GM12878 (cell line): ENCODE measurements around the gene DEF6. TPM values are rescaled to one million over a fixed set of nuclear protein-coding genes. Genes with fewer than 3 reads are reported as not detected.

Source experiments
- ATAC-seq: fragments of 200-7000 bp; cut with Tn5 transposase; 3 replicates; pipeline ENCODE4 v1.9.1; 2020; ENCODE audit warnings: mild to moderate bottlenecking, moderate library complexity
- BruUV-seq: library from RNA; stranded (reverse); fragments of 400-500 nt; replicated peaks from 2 replicates; lab custom pipeline; 2021; lab: Mats Ljungman, UMichigan
- CTCF ChIA-PET: fragments of 300-600 bp; sonication (Branson Sonifier 250); formaldehyde crosslinking; extraction: SDS; loops from one replicate; lab custom pipeline; 2021; ENCODE audit warnings: inconsistent platforms; lab: Yijun Ruan, JAX
- POLR2A ChIA-PET: fragments of 350-600 bp; formaldehyde crosslinking; extraction: SDS; loops from one replicate; lab custom pipeline; 2021; ENCODE audit warnings: inconsistent platforms; lab: Charles Lee
- RAD21 ChIA-PET: fragments of 300-600 bp; sonication (Branson Sonifier 250); formaldehyde crosslinking; loops from one replicate; lab custom pipeline; 2023; ENCODE audit warnings: antibody characterized with exemption; ENCODE audit not compliant: unreplicated experiment; lab: Charles Lee
- SMC1A ChIA-PET: fragments of 300-600 bp; sonication (Branson Sonifier 250); formaldehyde crosslinking; loops from one replicate; lab custom pipeline; 2023; ENCODE audit not compliant: unreplicated experiment, uncharacterized antibody; lab: Charles Lee
- DNase-seq: peaks from one replicate; pipeline ENCODE4 v3.0.0-alpha.2; 2011; ENCODE audit warnings: low read depth, low spot score
- FAIRE-seq: peaks from 3 replicates; lab custom pipeline; 2011; peaks lifted over from hg19 to GRCh38; lab: Jason Lieb, UNC
- H2AFZ ChIP-seq: 2 replicates; pipeline ENCODE4 v1.6.0; 2011; ENCODE audit warnings: low read depth, low read length, control low read depth; ENCODE audit not compliant: control insufficient read depth
- H3K27ac ChIP-seq: 2 replicates; pipeline ENCODE4 v1.5.1; 2011; ENCODE audit warnings: control low read depth; ENCODE audit not compliant: control insufficient read depth, insufficient read depth
- H3K27me3 ChIP-seq, 2 experiments: replicated peaks in 1 of 2; 2 replicates each; pipeline versions ENCODE4 v1.6.0 to v1.6.1; 2011; ENCODE audit warnings: low read length in 1 of 2; ENCODE audit not compliant: control insufficient read depth in 2 of 2, insufficient read depth in 2 of 2
- H3K36me3 ChIP-seq, 2 experiments: 2 replicates each; pipeline ENCODE4 v1.5.1; 2011; ENCODE audit warnings: low read length in 1 of 2; ENCODE audit not compliant: control insufficient read depth in 2 of 2, insufficient read depth in 2 of 2
- H3K4me1 ChIP-seq: 2 replicates; pipeline ENCODE4 v1.6.1; 2011; ENCODE audit warnings: mild to moderate bottlenecking, low read length, moderate library complexity, mixed read lengths; ENCODE audit not compliant: control insufficient read depth, insufficient read depth
- H3K4me2 ChIP-seq: 2 replicates; pipeline ENCODE4 v1.6.0; 2011; ENCODE audit warnings: control low read depth; ENCODE audit not compliant: control insufficient read depth, insufficient read depth
- H3K4me3 ChIP-seq: fragments of 200-600 bp; sonication (generic); 2 replicates; pipeline ENCODE4 v1.5.1; 2016
- H3K79me2 ChIP-seq: 2 replicates; pipeline ENCODE4 v1.6.0; 2011; ENCODE audit warnings: low read length; ENCODE audit not compliant: control insufficient read depth, insufficient read depth
- H3K9ac ChIP-seq: 2 replicates; pipeline ENCODE4 v1.8.0; 2011; ENCODE audit warnings: low read length, control low read depth, mixed read lengths; ENCODE audit not compliant: control insufficient read depth, insufficient read depth
- H3K9me3 ChIP-seq: replicated peaks from 3 replicates; pipeline ENCODE4 v1.5.1; 2011; ENCODE audit warnings: mild to moderate bottlenecking, low read length; ENCODE audit not compliant: control insufficient read depth, insufficient read depth
- H4K20me1 ChIP-seq: 2 replicates; pipeline ENCODE4 v1.6.0; 2011; ENCODE audit not compliant: control insufficient read depth, insufficient read depth
- CBFB ChIP-seq: IDR thresholded peaks from 2 replicates; pipeline ENCODE4 v1.6.1; 2016; ENCODE audit warnings: antibody characterized with exemption, low read depth
- CBX3 ChIP-seq: fragments of 200-600 bp; sonication (generic); IDR thresholded peaks from 2 replicates; pipeline ENCODE4 v1.6.1; 2016; ENCODE audit warnings: low read depth, borderline replicate concordance
- CEBPB ChIP-seq, 2 experiments: fragments of 150-350 bp in 1 of 2; IDR thresholded peaks; 2 replicates each; pipeline ENCODE4 v1.6.1; 2012 to 2014; ENCODE audit warnings: low read depth in 2 of 2, low read length in 2 of 2, borderline replicate concordance in 1 of 2, inconsistent platforms in 1 of 2
- HCFC1 ChIP-seq: fragments of 150-350 bp; IDR thresholded peaks from 2 replicates; pipeline ENCODE4 v1.6.1; 2014; ENCODE audit warnings: low read length
- IKZF2 ChIP-seq, 2 experiments: fragments of 450-650 bp; IDR thresholded peaks; 2 replicates each; pipeline ENCODE4 v1.6.1; 2017; ENCODE audit warnings: mild to moderate bottlenecking in 2 of 2, moderate library complexity in 2 of 2
- RCOR1 ChIP-seq: conservative IDR thresholded peaks from 2 replicates; pipeline ENCODE4 v1.6.1; 2012; ENCODE audit warnings: low read depth, low read length, improper control_type of control experiment
- SP1 ChIP-seq: IDR thresholded peaks from one replicate; pipeline ENCODE4 v1.6.1; 2011; ENCODE audit warnings: low read depth, low read length
- YBX1 ChIP-seq: fragments of 450-650 bp; IDR thresholded peaks from 2 replicates; pipeline ENCODE4 v1.6.1; 2016; ENCODE audit warnings: antibody characterized with exemption
- WGBS: methylation state at CpG from one replicate; pipeline ENCODE4 v1.1.6; 2016; ENCODE audit warnings: low lambda C conversion rate; ENCODE audit not compliant: insufficient replicate concordance, insufficient coverage; ENCODE audit errors: missing lambda C conversion rate; 5-methylcytosine and 5-hydroxymethylcytosine counted together
- in situ Hi-C: fragments of 300-500 bp; cut with MboI; formaldehyde crosslinking; loops from 9 replicates; pipeline ENCODE4 v1.14.3; 2018; ENCODE audit warnings: mixed read lengths
- intact Hi-C: fragments of 100-400 bp; cut with micrococcal nuclease; formaldehyde crosslinking; loops from one replicate; pipeline ENCODE4 v1.14.2; 2022; ENCODE audit not compliant: unreplicated experiment
- polyA plus RNA-seq, 11 experiments: library from polyadenylated mRNA; depleted of rRNA in 4 of 11; unstranded in 6 of 11; stranded (reverse) in 5 of 11; fragments of >200 nt; fragmentation: Nextera tagmentation in 4 of 11; fragmentation: Illumina TruSeq in 1 of 11; extraction: Ambion mirVana in 4 of 11; extraction: Trizol in 1 of 11; gene quantifications; 1 replicate in 1 of 11; 2 replicates in 10 of 11; pipeline versions ENCODE4 v1.2.1 to v1.2.3, GENCODE V29; 2011 to 2016; ENCODE audit warnings: inconsistent platforms in 2 of 11, missing spikeins in 2 of 11, low read depth in 1 of 11
- total RNA-seq, 4 experiments: library from RNA; depleted of rRNA in 3 of 4; stranded (reverse); fragments of >200 nt in 3 of 4; fragmentation: Illumina TruSeq in 1 of 4; extraction: Trizol in 1 of 4; gene quantifications; 2 replicates each; pipeline versions ENCODE4 v1.2.1 to v1.2.3, GENCODE V29; 2013 to 2021

Gene DEF6
- total and polyA plus RNA-seq, 10 of the 15 experiments (the other 5 are each of a cell fraction or from before 2014, with no cell fraction given), result 3.3 to 69.5 (median 48.8) TPM

GRCh38 chr6:35260591-35261570 lies 36.7 kb upstream of the DEF6 start:
- no peak for TF ChIP-seq SP1
- no peak for TF ChIP-seq HCFC1
- no peak for TF ChIP-seq CEBPB (IDR thresholded peaks at IDR 0.05; ENCODE audit: borderline replicate concordance in 1 of 2, low read depth in 2 of 2, low read length in 2 of 2)
- TF ChIP-seq CBX3, result no peak
- no peak for TF ChIP-seq CBFB
- TF ChIP-seq YBX1, result no peak
- TF ChIP-seq IKZF2 (IDR thresholded peaks at IDR 0.05), result no peak
- no peak for TF ChIP-seq RCOR1
- DNase-seq, result no peak
- Histone ChIP-seq H4K20me1 (no peaks in the 10 kb centered on the region), H3K4me3 (peak overlapping the region; percentile 70), H2AFZ (no peak overlapping the region), H3K9ac (peak overlapping the region; percentile 84), H3K27ac (peak overlapping the region; percentile 85), H3K36me3 (no peaks in the 10 kb centered on the region), H3K27me3 (no peaks in the 10 kb centered on the region), H3K4me1 (peaks cover 6% of the 10 kb centered on the region), H3K9me3 (no peaks in the 10 kb centered on the region), H3K4me2 (peak overlapping the region; percentile 94), H3K79me2 (peaks cover 26% of the 10 kb centered on the region)
- SMC1A ChIA-PET, result interaction anchor here (0.9 to 1.6 kb wide), 5 partner anchors 12 to 475 kb away, joined by 3 to 4 read pairs (median 3); no protein-coding TSS in a partner anchor
- in situ Hi-C loops, result no loop called here
- RAD21 ChIA-PET, result interaction anchor here (1.0 kb wide), 1 partner anchor 41 kb away, joined by 3 read pairs; no protein-coding TSS in a partner anchor
- BruUV-seq, result TSS peak; percentile 62
- no peak for FAIRE-seq
- POLR2A ChIA-PET, result interaction anchor here (1.6 kb wide), 1 partner anchor 43 kb away, joined by 5 read pairs; no protein-coding TSS in a partner anchor
- ATAC-seq, result no peak
- 66% methylated on average over 6 of the region's 6 CpGs for WGBS
- intact Hi-C loops, result no loop called here
- CTCF ChIA-PET, result interaction anchor here (0.6 to 0.8 kb wide), 3 partner anchors 37 to 1192 kb away, joined by 3 to 4 read pairs (median 3); no protein-coding TSS in a partner anchor
